Measurements from ENCODE around the gene BMPR1A.

Gene BMPR1A

GRCh38 chr10:86802473-86803108 lies 46.2 kb downstream of the BMPR1A start:
- DNase-seq (ENCODE audit: low read depth): no peak

DNA sequence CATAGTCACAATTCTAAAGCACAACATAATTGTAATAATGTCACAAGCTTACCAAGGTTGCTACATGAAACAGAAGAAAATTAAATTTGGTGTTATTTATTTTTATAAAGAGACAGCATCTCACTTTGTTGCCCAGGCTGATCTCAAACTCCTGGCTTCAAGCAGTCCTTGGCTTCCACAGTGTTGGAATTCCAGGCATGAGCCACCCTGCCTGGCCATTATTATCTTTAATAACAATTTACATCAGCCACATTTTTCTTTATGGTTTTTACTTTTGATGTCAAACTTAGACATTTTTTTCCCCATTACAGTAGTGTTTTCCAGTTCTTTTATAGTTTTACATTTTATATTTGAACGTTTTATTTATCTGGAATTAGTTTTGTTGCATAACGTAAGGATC lies 46.7 kb downstream of the BMPR1A start:
- DNase-seq (ENCODE audit: low read depth): no peak

DNA sequence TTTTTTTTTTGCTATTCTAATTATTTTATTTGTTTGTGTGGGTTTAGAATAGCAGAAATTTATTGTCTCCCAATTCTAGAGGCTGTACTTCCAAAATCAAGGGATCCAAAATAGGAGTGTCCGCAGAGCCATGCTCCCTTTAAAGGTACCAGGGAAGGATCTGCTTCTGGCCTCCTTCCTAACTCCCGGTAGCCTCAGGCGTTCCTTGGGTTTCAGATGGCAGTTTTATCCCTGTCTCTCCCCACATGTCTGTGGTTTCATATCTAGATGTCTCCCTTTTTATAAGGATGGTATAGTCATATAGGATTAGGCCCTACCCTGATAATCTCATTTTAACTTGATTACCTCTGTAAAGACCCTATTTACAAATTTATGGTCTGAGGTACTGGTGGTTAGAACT lies 48.4 kb downstream of the BMPR1A start:
- DNase-seq (ENCODE audit: low read depth): no peak

DNA sequence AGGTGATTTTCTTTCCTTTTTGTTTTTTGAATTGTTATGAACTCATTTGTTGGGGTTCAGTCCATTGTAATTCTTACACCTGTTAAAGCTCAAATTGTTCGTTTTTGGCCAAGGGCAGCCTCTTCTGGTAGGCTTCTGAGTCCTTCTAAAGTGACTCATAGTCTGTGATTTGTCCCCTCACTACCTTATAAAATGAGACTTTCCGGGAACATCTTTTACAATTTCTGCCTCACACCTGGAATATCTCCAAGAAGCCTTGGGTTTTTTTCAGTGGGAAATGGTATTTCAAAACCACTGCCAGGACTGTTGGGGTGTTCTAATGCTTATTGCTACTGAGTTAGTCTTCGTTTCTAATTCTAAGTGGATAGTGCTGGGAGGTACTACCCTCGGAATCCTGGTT lies 56.7 kb downstream of the BMPR1A start:
- DNase-seq (ENCODE audit: low read depth): no peak

GRCh38 chr10:86813982-86814381 lies 57.6 kb downstream of the BMPR1A start:
- DNase-seq (ENCODE audit: low read depth): no peak

- DNase-seq (ENCODE audit: low read depth): no peak
These were observed 58.7 kb downstream of the BMPR1A start for GRCh38 chr10:86815035-86815617.

DNA sequence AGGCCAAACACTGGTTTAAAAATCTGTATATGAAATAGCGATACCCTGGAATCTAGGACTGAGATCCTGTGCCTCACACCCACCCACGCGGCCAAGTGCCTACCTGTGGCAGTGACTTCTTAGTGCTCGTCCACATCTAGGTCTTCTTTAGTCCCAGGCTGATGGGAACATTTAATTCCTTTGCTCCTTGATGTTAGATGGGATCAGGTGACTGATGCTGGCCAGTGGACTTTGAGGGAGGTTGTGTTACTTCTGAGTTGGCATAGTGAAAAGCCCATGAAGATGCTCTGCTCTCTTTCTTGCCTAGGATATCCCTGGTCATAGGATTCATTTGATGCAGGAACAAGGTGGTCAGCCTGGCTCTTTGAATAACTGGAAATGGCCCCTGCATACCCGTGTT lies 59.2 kb downstream of the BMPR1A start:
- DNase-seq (ENCODE audit: low read depth): no peak

DNA sequence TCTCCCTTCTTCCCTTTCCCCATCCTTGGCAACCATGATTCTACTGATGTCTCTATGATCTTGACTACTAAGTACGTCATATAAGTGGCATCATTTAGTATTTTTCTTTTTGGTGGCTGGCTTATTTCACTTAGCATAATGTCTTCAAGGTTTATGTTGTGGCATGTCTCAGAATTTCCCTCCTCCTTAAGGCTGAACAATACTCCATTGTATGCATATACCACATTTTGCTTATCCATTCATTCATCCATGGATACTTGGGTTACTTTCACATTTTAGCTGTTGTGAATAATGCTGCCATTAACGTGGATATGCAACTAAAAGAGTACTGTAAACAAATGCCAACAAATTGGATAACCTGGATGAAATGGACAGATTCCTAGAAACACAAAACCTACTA lies 60.8 kb downstream of the BMPR1A start:
- DNase-seq (ENCODE audit: low read depth): no peak

DNA sequence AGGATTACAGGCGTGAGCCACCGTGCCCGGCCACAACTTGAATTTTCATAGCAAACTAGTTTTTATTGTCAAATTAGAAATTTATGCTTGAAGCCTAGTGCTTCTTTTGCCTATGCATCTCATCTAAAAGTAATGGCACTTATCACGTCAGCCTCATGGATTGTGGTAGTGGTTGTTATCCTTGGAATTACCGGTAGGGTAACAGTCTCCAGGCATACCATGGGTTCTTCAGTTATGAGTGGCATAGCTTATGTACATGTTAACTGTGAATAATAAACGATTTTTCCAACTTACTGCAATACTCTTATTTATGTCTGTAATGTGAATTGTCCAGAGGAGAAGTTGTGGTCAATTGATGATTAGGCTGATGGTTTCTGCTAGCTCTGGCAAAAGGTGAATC lies 63.1 kb downstream of the BMPR1A start:
- no peak for DNase-seq (ENCODE audit: low read depth)

- no peak for DNase-seq (ENCODE audit: low read depth)
These were observed 64.1 kb downstream of the BMPR1A start for GRCh38 chr10:86820509-86820908.

DNA sequence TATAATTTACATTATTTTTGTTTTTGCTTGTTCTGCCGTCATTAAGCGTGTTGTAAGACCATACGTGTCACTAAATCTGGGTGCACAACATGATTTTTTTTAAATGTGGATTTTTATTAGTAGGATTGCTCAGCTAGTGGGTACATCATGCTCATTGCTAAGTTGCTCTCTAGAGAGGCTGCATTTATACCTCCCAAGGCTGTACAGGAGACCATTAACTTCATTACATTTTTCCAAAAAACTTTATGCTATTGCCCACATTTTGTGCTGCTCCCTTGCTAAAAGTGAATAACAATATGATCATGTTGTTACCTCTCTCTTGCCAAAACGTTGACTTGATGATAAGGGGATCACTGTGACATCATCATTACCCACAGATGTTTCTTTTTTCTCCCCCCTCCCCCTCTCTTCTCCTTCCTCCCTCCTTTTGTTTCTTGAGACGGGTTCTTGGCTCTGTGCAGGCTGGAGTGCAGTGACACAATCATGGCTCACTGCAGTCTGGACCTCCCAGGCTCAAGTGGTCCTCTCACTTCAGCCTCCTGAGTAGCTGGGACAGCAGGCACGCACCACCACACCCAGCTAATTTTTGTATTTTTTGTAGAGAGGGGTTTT lies 65.1 kb downstream of the BMPR1A start:
- DNase-seq (ENCODE audit: low read depth): no peak

DNA sequence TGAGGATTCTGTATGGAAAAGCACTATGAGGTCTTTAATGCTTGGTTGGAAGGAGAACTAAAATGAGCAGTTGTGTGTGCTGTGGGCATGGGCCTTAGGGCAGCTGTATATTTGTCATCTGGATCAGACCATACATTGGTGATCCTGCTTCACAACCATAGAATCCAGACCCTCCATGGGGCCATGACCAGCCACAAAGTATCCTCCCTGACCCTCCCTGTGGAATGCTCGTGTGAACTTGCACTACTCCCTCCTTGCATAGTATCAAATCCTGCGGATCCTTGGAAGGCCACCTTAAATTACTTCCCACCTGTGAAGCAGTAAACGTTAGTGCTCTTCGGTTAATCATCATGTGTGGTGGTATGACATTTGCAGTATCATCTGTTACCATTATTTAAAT lies 67.1 kb downstream of the BMPR1A start:
- no peak for DNase-seq (ENCODE audit: low read depth)

GRCh38 chr10:86824151-86824550 lies 67.7 kb downstream of the BMPR1A start:
- no peak for DNase-seq (ENCODE audit: low read depth)

- no peak for DNase-seq (ENCODE audit: low read depth)
These were observed 68.9 kb downstream of the BMPR1A start for GRCh38 chr10:86825366-86825765.

DNA sequence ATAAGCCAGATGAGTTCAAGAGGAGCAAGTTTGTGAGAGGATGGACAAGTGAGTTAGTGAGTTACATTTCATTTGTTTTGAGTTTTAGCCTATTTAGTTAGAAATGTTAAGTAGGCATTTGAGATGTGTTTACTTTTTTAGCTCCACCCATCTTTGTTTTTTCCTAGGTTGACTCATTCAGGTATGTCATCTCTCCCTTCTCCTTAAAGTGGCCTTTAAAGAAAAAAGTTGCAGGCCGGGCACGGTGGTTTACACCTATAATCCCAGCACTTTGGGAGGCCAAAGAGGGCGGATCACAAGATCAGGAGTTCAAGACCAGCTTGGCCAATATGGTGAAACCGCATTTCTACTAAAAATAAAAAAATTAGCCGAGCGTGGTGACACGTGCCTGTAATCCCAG lies 71.2 kb downstream of the BMPR1A start:
- no peak for DNase-seq (ENCODE audit: low read depth)

DNA sequence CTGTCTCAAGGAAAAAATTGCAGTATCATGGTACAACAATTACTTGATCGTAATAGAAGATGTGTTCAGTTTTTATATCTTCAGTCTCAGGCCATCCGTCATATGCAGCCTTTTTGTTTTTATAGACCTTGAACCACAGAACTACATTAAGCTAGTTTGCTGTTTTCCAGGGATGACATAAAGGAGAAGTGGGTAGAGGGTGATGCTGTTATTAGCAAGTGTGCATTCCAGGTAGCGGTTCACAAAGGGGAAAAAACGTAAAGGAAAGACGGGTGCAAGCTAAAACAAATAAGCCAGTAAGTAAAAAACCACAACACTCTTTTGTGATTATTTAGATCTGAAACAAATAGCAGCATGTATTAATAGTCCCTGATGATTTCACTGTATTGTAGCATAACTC lies 71.7 kb downstream of the BMPR1A start:
- no peak for DNase-seq (ENCODE audit: low read depth)

GRCh38 chr10:86829472-86829871 lies 73.1 kb downstream of the BMPR1A start:
- DNase-seq (ENCODE audit: low read depth): no peak

DNA sequence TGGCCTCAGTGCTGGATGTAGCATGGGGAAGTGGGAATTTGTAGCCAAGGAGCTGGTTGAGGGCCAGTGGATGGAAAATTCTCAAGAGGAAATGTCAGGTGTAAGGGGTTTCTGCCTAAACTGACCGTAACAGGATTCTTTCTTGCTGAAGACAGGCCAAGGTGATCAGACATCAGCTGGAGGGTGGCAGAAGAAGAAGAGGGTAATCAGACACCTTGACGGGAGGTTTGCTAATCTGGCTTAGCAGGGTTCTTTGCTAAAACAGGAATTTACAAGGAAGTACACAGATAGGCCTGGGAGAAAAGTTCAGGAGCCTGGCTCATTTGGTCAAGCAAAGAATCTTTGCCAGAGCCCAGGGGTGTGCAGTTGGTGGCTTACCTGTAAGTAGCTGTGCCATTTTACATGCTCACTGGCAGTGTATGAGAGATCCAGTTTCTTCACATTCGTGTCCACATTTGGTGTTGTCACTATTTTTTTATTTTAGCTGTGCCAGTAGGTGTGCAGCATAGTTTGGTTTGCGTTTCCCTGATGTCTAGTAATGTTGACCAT lies 73.7 kb downstream of the BMPR1A start:
- no peak for DNase-seq (ENCODE audit: low read depth)

DNA sequence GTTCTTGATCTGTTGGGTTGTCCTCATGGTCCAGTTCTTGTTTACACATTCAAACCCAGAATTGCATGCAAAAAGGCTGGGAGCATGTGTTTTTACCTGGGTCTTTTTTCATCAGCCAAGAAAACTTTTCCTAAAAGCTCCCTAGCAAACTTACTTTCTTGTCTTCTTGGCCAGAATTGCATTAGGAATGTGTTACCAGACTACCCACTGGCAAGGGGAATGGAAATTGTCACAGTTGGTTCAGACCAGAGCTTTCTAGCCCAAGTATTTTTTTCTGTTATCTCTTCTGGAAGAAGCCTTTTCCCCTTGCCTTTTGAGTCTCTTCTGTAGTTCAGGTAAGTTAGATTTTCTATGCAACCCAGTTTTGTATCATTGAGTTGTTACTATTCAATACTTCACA lies 77.5 kb downstream of the BMPR1A start:
- DNase-seq (ENCODE audit: low read depth): no peak

- no peak for DNase-seq (ENCODE audit: low read depth)
These were observed 79.6 kb downstream of the BMPR1A start for GRCh38 chr10:86836044-86836443.

GRCh38 chr10:86837663-86838062 lies 81.2 kb downstream of the BMPR1A start:
- DNase-seq (ENCODE audit: low read depth): no peak

GRCh38 chr10:86840498-86840897 lies 84.1 kb downstream of the BMPR1A start:
- DNase-seq (ENCODE audit: low read depth): no peak

DNA sequence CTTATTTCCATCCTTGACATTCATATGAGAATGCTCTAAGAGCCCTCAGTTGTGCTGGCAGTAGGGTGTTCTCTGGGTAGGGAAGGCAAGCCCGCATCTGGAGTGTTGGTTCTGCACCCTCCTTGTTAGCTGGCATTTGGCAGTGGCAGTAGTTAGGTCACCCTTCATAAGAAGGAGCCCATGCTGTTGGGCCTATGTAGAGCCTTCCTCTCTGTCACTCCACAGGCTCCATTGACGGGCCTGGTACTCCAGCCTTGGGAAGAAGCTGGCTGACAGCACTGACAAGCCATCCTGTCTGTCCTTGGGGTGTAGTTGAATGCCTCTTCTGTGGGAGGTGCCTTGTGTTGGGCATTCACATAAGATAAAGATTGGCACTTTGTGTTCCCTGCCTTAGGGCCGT lies 89.7 kb downstream of the BMPR1A start:
- DNase-seq (ENCODE audit: low read depth): no peak

GRCh38 chr10:86848747-86849146 lies 92.3 kb downstream of the BMPR1A start:
- no peak for DNase-seq (ENCODE audit: low read depth)

All from stimulated activated CD8-positive, alpha-beta memory T cell treated with anti-CD3 and anti-CD28 coated beads, Interleukin-15, amount 100 ng/mL, for 24 hours (primary cell).